ENCODE measurements around the gene PTPRA. TPM values are rescaled to one million over a fixed set of nuclear protein-coding genes. Genes with fewer than 3 reads are reported as not detected.

Gene PTPRA
- total and polyA plus RNA-seq, 2 donors (not counting 3 experiments of a cell fraction or from before 2014, with no cell fraction given) = 43.2 to 53.4 TPM

- POLR2A ChIA-PET = interaction anchor here (0.6 kb wide), 1 partner anchor 33 kb away, joined by 4 read pairs; no protein-coding TSS in a partner anchor
- peaks cover 3% of the 10 kb centered on the region for H3K79me2 ChIP-seq (ENCODE audit: control insufficient read depth, insufficient read depth, low read length)
- BruUV-seq (replicated peaks) = TSS peak; percentile 24
Measured at GRCh38 chr20:2838847-2839671, 34.2 kb upstream of the PTPRA start.

More at GRCh38 chr20:2838847-2839671, 34.2 kb upstream of the PTPRA start:
- Histone ChIP-seq H3K27ac (ENCODE audit: insufficient read depth, low read depth, low read length) (no peak overlapping the region), H4K20me1 (replicated peaks; ENCODE audit: control insufficient read depth, extremely low read depth, insufficient read depth, low read length) (no peaks in the 10 kb centered on the region), H3K9me1 (replicated peaks; ENCODE audit: control insufficient read depth, extremely low read depth, insufficient read depth, low read length) (no peaks in the 10 kb centered on the region), H3K4me1 (ENCODE audit: control insufficient read depth, extremely low read depth, insufficient read depth, low read length) (peaks cover 4% of the 10 kb centered on the region), H2AFZ (ENCODE audit: low read depth, low read length) (no peak overlapping the region), H3K36me3 (ENCODE audit: control insufficient read depth in 2 of 2, extremely low read depth in 1 of 2, insufficient read depth in 2 of 2, low read length in 2 of 2) (peaks cover 0 to 2% of the 10 kb centered on the region in 2 experiments), H3K27me3 (ENCODE audit: control insufficient read depth in 2 of 2, insufficient read depth in 2 of 2, low read length in 2 of 2) (no peaks in the 10 kb centered on the region), H3K9me3 (replicated peaks; ENCODE audit: control insufficient read depth, insufficient read depth, low read length) (no peaks in the 10 kb centered on the region), H3K4me3 (replicated peaks in 1 of 3; ENCODE audit: insufficient read depth in 1 of 3, low read depth in 1 of 3, low read length in 3 of 3) (no peak overlapping the region), H3K4me2 (ENCODE audit: insufficient read depth, low read length) (no peak overlapping the region), H3K9ac (replicated peaks; ENCODE audit: extremely low read depth, insufficient read depth, low read length) (no peak overlapping the region)
- CTCF ChIA-PET = interaction anchor here (1.0 to 2.3 kb wide), 3 partner anchors 10 to 86 kb away, joined by 3 to 5 read pairs (median 4); partner anchors contain the start of gene TMEM239
- dilution Hi-C loops (cut with MboI; ENCODE audit: extremely low pct_ligation_motif_present, low sequenced_read_pairs) = no loop called here
- TF ChIP-seq MAX (IDR thresholded peaks at IDR 0.05; ENCODE audit: insufficient read depth, insufficient read length) (no peak), GATA2 (IDR thresholded peaks at IDR 0.05; ENCODE audit: insufficient read depth, insufficient read length, low read depth, low read length) (no peak), POLR2AphosphoS5 (IDR thresholded peaks at IDR 0.05; ENCODE audit: insufficient read depth, low read depth, low read length) (no peak), MYC (IDR thresholded peaks at IDR 0.05; ENCODE audit: low read depth, low read length) (no peak), JUN (IDR thresholded peaks at IDR 0.05; ENCODE audit: borderline replicate concordance, insufficient read depth, insufficient read length, low read depth) (no peak), FOS (IDR thresholded peaks at IDR 0.05; ENCODE audit: borderline replicate concordance, insufficient read depth, low read length) (no peak), CTCF (IDR thresholded peaks at IDR 0.05; ENCODE audit: extremely low read depth in 1 of 2, insufficient read depth in 1 of 2, low read depth in 1 of 2, low read length in 2 of 2) (no peak), EZH2 (IDR thresholded peaks at IDR 0.05; ENCODE audit: borderline replicate concordance, low read depth, low read length, severe bottlenecking) (no peak), POLR2A (IDR thresholded peaks at IDR 0.05; ENCODE audit: low read depth, low read length) (no peak)
- no peak for FAIRE-seq
- intact Hi-C loops (cut with micrococcal nuclease) = no loop called here
- DNase-seq (ENCODE audit: low read depth, low spot score) = no peak

Data from endothelial cell of umbilical vein (primary cell).